Nephron (organoid): ENCODE data around the gene FUT7.
A peak's percentile ranks its signal among the peaks of the same experiment; 100 is the strongest.

Experiments used
- H3K27ac Mint-ChIP-seq, 3 experiments: 2 replicates each; pipeline ENCODE4 v1.8.0; 2020; ENCODE audit warnings: mixed read lengths in 3 of 3, mild to moderate bottlenecking in 2 of 3, moderate library complexity in 1 of 3
- H3K27me3 Mint-ChIP-seq: 2 replicates; pipeline ENCODE4 v1.8.0; 2021; ENCODE audit warnings: low read depth, mild to moderate bottlenecking, moderate library complexity, mixed read lengths
- H3K36me3 Mint-ChIP-seq: 2 replicates; pipeline ENCODE4 v1.8.0; 2020; ENCODE audit warnings: low read depth, mixed read lengths
- H3K4me1 Mint-ChIP-seq: 2 replicates; pipeline ENCODE4 v1.8.0; 2020; ENCODE audit warnings: mixed read lengths
- H3K4me3 Mint-ChIP-seq, 3 experiments: 2 replicates each; pipeline ENCODE4 v1.8.0; 2020; ENCODE audit warnings: mild to moderate bottlenecking in 3 of 3, mixed read lengths in 3 of 3, moderate library complexity in 2 of 3
- H3K9me3 Mint-ChIP-seq: 2 replicates; pipeline ENCODE4 v1.8.0; 2020; ENCODE audit warnings: mixed read lengths
- TF ChIP-seq, protein P1 (sequence below), 3 experiments: fragments of 200-600 bp; sonication (generic); IDR thresholded peaks; one replicate each; pipeline ENCODE4 v1.5.0; 2021; ENCODE audit warnings: antibody characterized with exemption in 3 of 3; ENCODE audit not compliant: unreplicated experiment in 3 of 3

The FUT7 gene

DNA sequence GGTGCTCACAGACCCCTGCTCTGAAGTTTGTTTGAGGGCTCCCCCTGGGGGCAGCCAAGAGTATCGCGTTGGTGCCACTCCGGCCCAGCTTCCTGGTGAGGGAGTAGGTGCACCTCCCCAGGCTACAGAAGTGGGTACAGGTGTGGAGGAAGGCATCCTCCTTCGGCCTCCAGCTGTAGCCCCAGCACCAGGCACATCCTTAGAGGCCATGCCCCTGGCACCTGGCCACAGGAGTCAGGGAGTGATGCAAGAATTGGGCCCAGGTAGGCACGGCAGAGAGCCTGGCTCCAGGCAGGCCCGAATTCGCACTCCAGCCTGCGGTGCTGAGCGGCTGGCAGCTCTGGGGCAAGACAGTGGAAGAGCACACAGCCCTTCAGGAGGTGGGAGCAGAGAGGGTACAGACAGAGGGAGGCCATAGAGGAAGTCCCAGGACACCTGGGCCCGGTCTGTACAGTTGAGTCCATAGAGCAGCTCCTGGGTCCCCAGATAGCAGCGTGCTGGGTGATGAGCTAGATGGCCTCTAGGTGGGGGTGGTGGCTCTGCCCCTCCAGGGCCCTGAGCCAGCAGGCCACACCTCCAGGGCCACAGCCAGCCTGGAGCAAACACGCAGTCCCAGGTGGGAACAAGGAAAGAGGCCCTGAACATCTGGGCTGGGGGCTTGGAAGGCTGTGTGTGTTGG is 36.1 kb upstream of the FUT7 start:
- Mint-ChIP-seq H3K27ac (peak overlapping the region in 1 of 3 experiments; percentile 31), H3K4me3 (peak overlapping the region; percentile 56 to 68 (median 61)), H3K4me1 (peaks cover 7% of the 10 kb centered on the region), H3K9me3 (no peaks in the 10 kb centered on the region), H3K27me3 (peaks cover 22% of the 10 kb centered on the region), H3K36me3 (no peaks in the 10 kb centered on the region)
- TF ChIP-seq, protein P1, sequence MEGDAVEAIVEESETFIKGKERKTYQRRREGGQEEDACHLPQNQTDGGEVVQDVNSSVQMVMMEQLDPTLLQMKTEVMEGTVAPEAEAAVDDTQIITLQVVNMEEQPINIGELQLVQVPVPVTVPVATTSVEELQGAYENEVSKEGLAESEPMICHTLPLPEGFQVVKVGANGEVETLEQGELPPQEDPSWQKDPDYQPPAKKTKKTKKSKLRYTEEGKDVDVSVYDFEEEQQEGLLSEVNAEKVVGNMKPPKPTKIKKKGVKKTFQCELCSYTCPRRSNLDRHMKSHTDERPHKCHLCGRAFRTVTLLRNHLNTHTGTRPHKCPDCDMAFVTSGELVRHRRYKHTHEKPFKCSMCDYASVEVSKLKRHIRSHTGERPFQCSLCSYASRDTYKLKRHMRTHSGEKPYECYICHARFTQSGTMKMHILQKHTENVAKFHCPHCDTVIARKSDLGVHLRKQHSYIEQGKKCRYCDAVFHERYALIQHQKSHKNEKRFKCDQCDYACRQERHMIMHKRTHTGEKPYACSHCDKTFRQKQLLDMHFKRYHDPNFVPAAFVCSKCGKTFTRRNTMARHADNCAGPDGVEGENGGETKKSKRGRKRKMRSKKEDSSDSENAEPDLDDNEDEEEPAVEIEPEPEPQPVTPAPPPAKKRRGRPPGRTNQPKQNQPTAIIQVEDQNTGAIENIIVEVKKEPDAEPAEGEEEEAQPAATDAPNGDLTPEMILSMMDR (IDR thresholded peaks at IDR 0.05; ENCODE audit: unreplicated experiment in 3 of 3): peak; percentile 69 to 72 (median 72)

DNA sequence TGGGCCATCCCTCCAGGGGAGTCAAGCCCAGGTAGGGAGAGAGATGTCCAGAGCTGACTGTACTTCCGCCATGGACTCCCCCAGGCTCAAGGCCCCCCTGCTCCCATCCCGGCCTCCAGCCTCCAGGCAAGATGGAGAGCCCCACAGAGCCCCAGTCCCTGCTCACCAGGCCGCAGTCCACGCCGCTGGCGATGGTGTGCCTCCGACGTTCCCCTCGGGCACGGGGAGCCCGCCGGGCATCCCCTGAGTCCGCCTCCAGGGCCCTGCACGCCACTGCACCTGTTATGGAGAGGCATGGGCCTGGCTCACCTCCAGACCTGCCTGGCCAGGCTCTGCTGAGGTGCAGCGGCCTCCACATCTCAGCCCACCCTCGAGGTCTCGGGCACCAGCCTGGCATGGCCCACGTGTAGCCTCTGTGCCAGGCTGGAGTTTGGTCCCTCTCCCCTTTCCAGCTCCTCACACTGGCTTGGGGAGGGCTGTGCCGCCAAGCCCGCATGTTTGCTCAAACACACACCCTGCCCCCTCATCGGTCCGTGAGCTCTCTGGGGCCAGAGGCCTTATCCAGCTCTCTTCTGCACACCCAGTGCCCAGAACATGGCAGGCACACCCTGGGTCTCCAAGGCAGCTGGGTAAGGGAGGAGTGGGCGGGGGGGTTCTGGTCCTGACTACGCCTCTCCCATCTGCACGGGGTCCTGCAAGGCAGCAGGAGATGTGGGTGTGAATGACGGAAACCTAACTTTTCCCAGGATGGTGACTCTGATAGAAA is 34.4 kb upstream of the FUT7 start:
- no peak overlapping the region for H3K4me3 Mint-ChIP-seq
- no peaks in the 10 kb centered on the region for H3K36me3 Mint-ChIP-seq
- TF ChIP-seq, protein P1 (IDR thresholded peaks at IDR 0.05; ENCODE audit: unreplicated experiment in 3 of 3): no peak
- no peak overlapping the region for H3K27ac Mint-ChIP-seq
- no peaks in the 10 kb centered on the region for H3K9me3 Mint-ChIP-seq
- H3K4me1 Mint-ChIP-seq: peaks cover 6% of the 10 kb centered on the region
- peaks cover 20% of the 10 kb centered on the region for H3K27me3 Mint-ChIP-seq

DNA sequence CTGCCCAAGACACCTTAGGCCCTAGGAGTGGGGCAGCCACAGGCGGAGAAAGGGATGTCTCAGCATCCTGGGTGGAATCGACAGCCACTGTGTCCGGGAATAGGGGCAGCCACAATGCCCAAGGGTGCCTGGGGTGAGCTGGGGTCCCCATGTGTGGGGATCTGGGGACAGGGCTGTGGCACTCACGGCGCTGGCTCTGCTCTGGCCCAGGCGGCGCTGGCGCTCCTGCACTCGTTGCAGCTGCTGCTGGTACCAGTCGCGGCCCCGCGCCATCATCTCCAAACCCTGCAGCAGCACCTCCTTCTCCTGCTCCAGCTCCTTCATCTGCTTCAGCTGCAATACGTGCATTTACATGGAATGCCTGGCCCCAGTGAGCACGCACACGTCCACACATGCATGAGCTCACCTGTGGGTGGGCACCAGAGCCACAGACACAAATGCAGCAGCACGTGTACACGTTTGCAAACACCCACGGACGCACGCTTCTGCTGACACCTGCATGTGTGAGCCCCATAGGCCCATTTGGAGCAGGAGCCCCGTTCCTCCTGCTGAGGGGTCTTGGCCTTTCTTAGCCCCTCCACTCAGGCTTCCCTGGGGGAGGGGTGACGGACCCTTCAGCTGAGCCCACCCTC is 33.6 kb upstream of the FUT7 start:
- no peak overlapping the region for H3K4me3 Mint-ChIP-seq
- no peaks in the 10 kb centered on the region for H3K4me1 Mint-ChIP-seq
- H3K27me3 Mint-ChIP-seq: peaks cover 20% of the 10 kb centered on the region
- H3K36me3 Mint-ChIP-seq: no peaks in the 10 kb centered on the region
- no peaks in the 10 kb centered on the region for H3K9me3 Mint-ChIP-seq
- TF ChIP-seq, protein P1 (IDR thresholded peaks at IDR 0.05; ENCODE audit: unreplicated experiment in 3 of 3): no peak
- H3K27ac Mint-ChIP-seq: no peak overlapping the region

DNA sequence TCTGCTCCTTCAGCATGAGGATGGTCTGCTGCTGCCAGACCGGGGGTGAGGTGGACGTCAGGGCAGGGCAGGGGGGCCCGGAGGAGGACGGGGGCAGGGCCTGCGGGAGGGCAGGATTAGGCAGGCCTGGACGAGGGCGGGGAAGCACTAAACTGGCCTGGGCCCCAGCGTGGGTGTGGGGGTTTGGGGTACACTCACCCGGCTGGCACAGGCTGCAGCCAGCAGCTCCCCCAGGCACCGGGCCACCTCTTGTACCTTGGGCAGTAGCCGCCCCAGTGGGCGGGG is 32.9 kb upstream of the FUT7 start:
- H3K36me3 Mint-ChIP-seq: no peaks in the 10 kb centered on the region
- H3K4me3 Mint-ChIP-seq: no peak overlapping the region
- TF ChIP-seq, protein P1 (IDR thresholded peaks at IDR 0.05; ENCODE audit: unreplicated experiment in 3 of 3): no peak
- peaks cover 20% of the 10 kb centered on the region for H3K27me3 Mint-ChIP-seq
- no peak overlapping the region for H3K27ac Mint-ChIP-seq
- H3K9me3 Mint-ChIP-seq: no peaks in the 10 kb centered on the region
- no peaks in the 10 kb centered on the region for H3K4me1 Mint-ChIP-seq

DNA sequence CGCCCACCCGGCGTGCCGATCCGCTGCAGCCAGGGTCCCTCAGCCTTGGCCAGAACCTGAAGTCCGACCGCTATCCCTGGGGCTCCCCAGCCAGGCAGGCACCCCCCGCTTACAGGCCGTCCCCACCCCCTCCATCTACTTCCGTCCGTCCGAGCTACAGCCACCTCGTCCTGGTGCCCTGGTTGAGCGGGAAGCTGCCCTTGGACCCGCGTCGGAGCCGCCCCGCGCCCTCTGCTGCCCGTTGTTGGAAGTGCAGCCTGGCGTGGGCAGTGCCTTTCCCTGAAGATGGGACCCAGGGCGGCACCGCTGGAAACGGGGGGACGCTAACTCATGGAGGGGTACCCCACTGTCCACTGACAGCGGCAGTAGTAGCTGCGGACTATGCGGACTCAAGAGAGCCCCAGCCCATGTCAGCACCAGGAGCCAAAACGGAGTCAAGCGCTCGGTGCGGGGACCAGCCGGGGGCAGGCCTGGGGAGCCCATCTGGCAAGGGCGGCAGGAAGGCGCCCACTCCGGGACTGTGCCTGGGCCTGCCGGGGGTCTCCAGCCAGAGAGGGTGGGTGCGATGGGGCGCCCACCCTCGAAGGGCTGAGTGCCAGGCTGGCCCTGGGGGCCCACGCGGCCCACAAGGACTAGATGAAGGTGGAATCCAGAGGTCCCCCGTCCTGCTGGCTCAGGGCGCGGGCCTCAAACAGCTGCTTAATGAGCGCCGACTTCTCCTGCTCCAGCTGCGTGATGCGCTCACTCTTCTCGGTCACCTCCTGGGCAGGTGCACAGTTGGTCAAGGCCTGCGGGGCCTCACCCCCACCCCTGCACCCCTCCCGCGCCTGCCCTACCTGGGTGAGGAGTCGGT is 32.4 kb upstream of the FUT7 start:
- TF ChIP-seq, protein P1 (IDR thresholded peaks at IDR 0.05; ENCODE audit: unreplicated experiment in 3 of 3): peak; percentile 93 to 96 (median 94)
- Mint-ChIP-seq H3K36me3 (no peaks in the 10 kb centered on the region), H3K4me3 (no peak overlapping the region), H3K27me3 (peaks cover 20% of the 10 kb centered on the region), H3K4me1 (no peaks in the 10 kb centered on the region), H3K27ac (no peak overlapping the region), H3K9me3 (no peaks in the 10 kb centered on the region)
